GM10248 (cell line): Measurements from ENCODE around the gene PIGW.
"Not testable (repeated sequence)": the region's sequence is repeated elsewhere in the genome, so short reads cannot be mapped to it uniquely, and the experiment has no call there.

Source experiments
- CTCF ChIA-PET: fragments of 300-600 bp; sonication (Branson Sonifier 250); formaldehyde crosslinking; extraction: SDS; loops from one replicate; lab custom pipeline; 2021; ENCODE audit warnings: antibody characterized with exemption; lab: Yijun Ruan, JAX
- POLR2A ChIA-PET: fragments of 350-650 bp; sonication (Branson Sonifier 250); formaldehyde crosslinking; extraction: SDS; loops from one replicate; lab custom pipeline; 2020; ENCODE audit warnings: antibody characterized with exemption; lab: Yijun Ruan, JAX
- DNase-seq: peaks from one replicate; pipeline ENCODE4 v3.0.0; 2012; ENCODE audit errors: extremely low spot score
- CTCF ChIP-seq: IDR thresholded peaks from 2 replicates; pipeline ENCODE4 v1.5.1; 2012; ENCODE audit warnings: mild to moderate bottlenecking, low read depth; ENCODE audit errors: extremely low read depth, missing control alignments, control extremely low read depth

The PIGW gene

GRCh38 chr17:36506831-36507230 is 28.0 kb upstream of the PIGW start:
- ChIA-PET POLR2A (no interaction called here), CTCF (interaction anchor here (1.2 kb wide), 1 partner anchor 9 kb away, joined by 3 read pairs; no protein-coding TSS in a partner anchor)

DNA sequence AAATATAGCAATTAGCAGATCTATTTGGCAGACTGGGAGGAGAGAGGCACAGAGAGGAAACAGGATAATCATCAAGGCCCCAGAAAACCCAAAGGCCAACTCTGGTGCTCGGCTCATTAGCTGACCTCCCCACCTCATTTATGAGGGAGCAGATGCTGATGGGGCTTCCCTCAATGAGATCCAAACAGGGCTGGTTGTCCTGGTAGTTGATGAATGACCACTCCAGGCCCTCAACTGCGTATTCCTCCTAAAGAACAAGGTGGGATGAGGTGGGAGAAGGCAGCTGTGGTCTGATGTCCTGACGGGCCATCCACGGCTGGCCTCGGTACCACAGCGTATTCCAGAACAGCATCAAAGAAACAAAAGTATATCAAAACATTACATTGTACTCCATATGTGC is 27.5 kb upstream of the PIGW start:
- CTCF ChIA-PET: interaction anchor here (1.2 kb wide), 1 partner anchor 9 kb away, joined by 3 read pairs; no protein-coding TSS in a partner anchor
- POLR2A ChIA-PET: no interaction called here
- DNase-seq: no peak
- TF ChIP-seq CTCF: no peak

More at GRCh38 chr17:36506831-36507230, 28.0 kb upstream of the PIGW start:
- DNase-seq: no peak
- no peak for TF ChIP-seq CTCF

DNA sequence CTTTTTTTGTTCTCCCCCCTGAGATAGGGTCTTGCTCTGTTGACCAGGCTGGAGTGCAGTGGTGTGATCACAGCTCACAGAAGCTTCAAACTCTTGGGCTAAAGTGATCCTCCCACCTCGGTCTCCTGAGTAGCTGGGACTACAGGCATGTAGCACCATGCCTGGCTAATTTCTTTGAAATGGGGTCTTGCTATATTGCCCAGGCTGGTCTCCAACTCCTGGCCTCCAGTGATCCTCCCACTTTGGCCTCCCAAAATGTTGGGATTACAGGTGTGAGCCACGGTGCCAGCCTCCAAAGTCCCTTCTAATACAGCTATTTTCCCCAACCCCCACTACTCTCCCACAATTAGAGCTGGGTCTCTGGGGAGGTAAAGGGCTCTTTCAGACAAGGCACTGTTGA is 26.3 kb upstream of the PIGW start:
- CTCF ChIA-PET, POLR2A ChIA-PET, DNase-seq: not testable (repeated sequence)

DNA sequence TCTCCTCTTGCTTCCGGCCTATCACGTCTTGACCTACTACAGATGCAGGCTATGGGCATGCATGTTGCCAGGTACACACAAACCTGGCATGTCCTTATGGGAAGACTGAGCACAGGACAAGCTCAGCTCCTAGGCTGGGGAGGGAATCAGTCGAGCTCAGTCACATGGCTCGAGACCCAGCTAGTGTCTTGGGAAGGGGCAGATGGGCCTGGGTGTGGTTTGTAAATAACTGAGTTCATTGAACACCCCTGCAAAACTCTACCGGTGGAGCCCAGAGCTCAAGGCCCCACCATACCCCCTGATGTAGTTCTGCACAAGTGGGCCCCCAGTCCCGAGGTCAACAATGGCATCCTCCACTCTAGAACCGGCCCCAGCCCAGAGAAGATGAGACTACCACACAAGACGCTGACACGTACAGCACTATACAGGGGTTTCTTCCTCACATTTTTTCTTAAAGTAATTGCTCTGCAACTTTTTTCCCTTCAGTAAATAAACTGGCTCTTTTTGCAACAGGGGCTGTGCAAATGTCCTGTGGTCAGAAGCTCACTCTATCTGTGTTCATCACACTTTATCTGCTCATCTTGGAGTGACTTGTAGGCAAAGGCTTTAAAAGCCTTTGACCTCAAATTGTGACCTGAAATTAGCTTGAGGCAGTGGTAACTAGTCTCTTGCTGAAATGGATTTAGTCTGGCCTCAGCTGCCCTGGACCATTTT is 25.4 kb upstream of the PIGW start:
- ChIA-PET POLR2A (no interaction called here), CTCF (no interaction called here)
- no peak for TF ChIP-seq CTCF
- no peak for DNase-seq

GRCh38 chr17:36510636-36511035 is 24.2 kb upstream of the PIGW start:
- POLR2A ChIA-PET: no interaction called here
- no peak for TF ChIP-seq CTCF
- DNase-seq: no peak
- CTCF ChIA-PET: no interaction called here

- no peak for TF ChIP-seq CTCF
- no peak for DNase-seq
- ChIA-PET CTCF (no interaction called here), POLR2A (no interaction called here)
Measured at GRCh38 chr17:36511216-36511615, 23.6 kb upstream of the PIGW start.

DNA sequence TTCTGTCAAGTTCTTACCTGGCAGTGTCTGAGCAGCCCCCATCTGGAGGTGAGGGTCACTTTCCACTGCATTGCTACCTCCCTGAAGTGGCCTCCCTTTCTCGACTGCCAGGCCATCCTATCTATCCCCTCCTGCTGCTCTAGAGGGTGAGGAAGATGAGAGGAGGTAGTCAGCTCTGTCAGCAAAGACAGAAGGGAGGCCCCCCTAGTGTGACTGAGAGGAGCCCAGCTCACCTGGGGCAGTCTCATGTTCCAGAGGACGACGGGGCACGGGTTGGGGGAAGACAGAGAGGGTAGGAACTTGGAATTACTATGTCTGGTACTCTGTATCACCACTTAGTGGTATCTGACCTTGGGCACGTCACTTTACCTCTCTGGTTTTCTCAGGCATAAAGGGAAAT is 22.1 kb upstream of the PIGW start:
- no peak for DNase-seq
- ChIA-PET CTCF (no interaction called here), POLR2A (no interaction called here)
- TF ChIP-seq CTCF: no peak
